ENCODE data around the gene CCDC9B. TPM values are rescaled to one million over a fixed set of nuclear protein-coding genes. Genes with fewer than 3 reads are reported as not detected.

CCDC9B gene
- total RNA-seq, 2 experiments from 2014 or later: 1.4 to 2.3 TPM

- intact Hi-C loops (cut with micrococcal nuclease): no loop called here
- DNase-seq: no peak
- Mint-ChIP-seq H3K4me1 (ENCODE audit: low read depth) (peaks cover 36% of the 10 kb centered on the region), H3K4me3 (no peak overlapping the region), H3K27me3 (no peaks in the 10 kb centered on the region), H3K27ac (no peak overlapping the region), H3K36me3 (ENCODE audit: low read depth) (peaks cover 30% of the 10 kb centered on the region), H3K9me3 (no peaks in the 10 kb centered on the region)
- ChIA-PET POLR2A (interaction anchor here (1.0 kb wide), 1 partner anchor 28 kb away, joined by 3 read pairs; no protein-coding TSS in a partner anchor), CTCF (interaction anchor here (1.7 to 23.8 kb wide), 4 partner anchors 16 to 34 kb away, joined by 5 to 595 read pairs (median 192); partner anchors contain the start of genes CCDC9B and INAFM2)
- TF ChIP-seq CTCF (IDR thresholded peaks at IDR 0.05): no peak
- ATAC-seq: no peak
These were observed 35.5 kb downstream of the CCDC9B start for GRCh38 chr15:40305281-40305680.

GRCh38 chr15:40303576-40303975, 37.2 kb downstream of the CCDC9B start:
- DNase-seq (no peak), ATAC-seq (no peak)
- intact Hi-C loops (cut with micrococcal nuclease): no loop called here
- ChIA-PET POLR2A (no interaction called here), CTCF (interaction anchor here (0.8 to 23.8 kb wide), 4 partner anchors 17 to 268 kb away, joined by 3 to 595 read pairs (median 6); partner anchors contain the start of gene INAFM2)
- Mint-ChIP-seq H3K36me3 (ENCODE audit: low read depth) (peaks cover 42% of the 10 kb centered on the region), H3K4me1 (ENCODE audit: low read depth) (peaks cover 21% of the 10 kb centered on the region), H3K27ac (no peak overlapping the region), H3K4me3 (no peak overlapping the region), H3K27me3 (no peaks in the 10 kb centered on the region), H3K9me3 (peaks cover 1% of the 10 kb centered on the region)
- no peak for TF ChIP-seq CTCF (IDR thresholded peaks at IDR 0.05)

DNA sequence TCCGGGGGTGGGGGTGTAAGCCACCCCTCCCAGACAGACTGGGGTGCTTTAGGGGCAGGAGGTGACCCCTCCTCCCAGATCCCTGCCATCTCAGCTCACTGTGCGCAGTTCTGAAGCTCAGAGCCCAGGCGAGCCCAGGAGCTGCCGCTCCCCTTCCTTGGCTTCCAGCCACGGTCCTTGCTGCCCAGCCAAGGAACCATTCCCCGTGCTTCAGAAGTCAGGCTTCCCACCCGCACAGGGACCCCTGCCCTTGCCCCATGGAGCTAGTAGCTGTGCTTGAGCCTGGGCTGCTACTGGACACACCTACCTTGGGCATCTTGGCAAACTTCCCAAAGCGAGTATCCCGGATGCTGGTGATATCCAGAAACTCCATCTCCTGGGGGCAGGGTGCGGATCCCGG, 37.8 kb downstream of the CCDC9B start:
- Mint-ChIP-seq H3K36me3 (ENCODE audit: low read depth) (peaks cover 42% of the 10 kb centered on the region), H3K9me3 (peaks cover 1% of the 10 kb centered on the region)

GRCh38 chr15:40302288-40302886, 38.4 kb downstream of the CCDC9B start:
- peaks cover 42% of the 10 kb centered on the region for H3K36me3 Mint-ChIP-seq (ENCODE audit: low read depth)

More for the DNA sequence above, 37.8 kb downstream of the CCDC9B start:
- ChIA-PET CTCF (interaction anchor here (0.8 to 23.8 kb wide), 3 partner anchors 17 to 267 kb away, joined by 3 to 595 read pairs (median 4); no protein-coding TSS in a partner anchor), POLR2A (no interaction called here)
- Mint-ChIP-seq H3K4me3 (no peak overlapping the region), H3K27ac (no peak overlapping the region), H3K4me1 (ENCODE audit: low read depth) (peaks cover 21% of the 10 kb centered on the region), H3K27me3 (no peaks in the 10 kb centered on the region)
- intact Hi-C loops (cut with micrococcal nuclease): no loop called here
- no peak for ATAC-seq
- DNase-seq: no peak
- TF ChIP-seq CTCF (IDR thresholded peaks at IDR 0.05): no peak

More at GRCh38 chr15:40302288-40302886, 38.4 kb downstream of the CCDC9B start:
- POLR2A ChIA-PET: interaction anchor here (0.9 kb wide), 1 partner anchor 9 kb away, joined by 3 read pairs; no protein-coding TSS in a partner anchor
- Mint-ChIP-seq H3K27ac (no peak overlapping the region), H3K27me3 (no peaks in the 10 kb centered on the region), H3K4me3 (no peak overlapping the region), H3K9me3 (peaks cover 1% of the 10 kb centered on the region), H3K4me1 (ENCODE audit: low read depth) (peaks cover 21% of the 10 kb centered on the region)
- DNase-seq: no peak
- TF ChIP-seq CTCF (IDR thresholded peaks at IDR 0.05): no peak
- ATAC-seq: no peak
- intact Hi-C loops (cut with micrococcal nuclease): no loop called here
- CTCF ChIA-PET: interaction anchor here (1.8 to 23.8 kb wide), 3 partner anchors 8 to 29 kb away, joined by 5 to 595 read pairs (median 11); no protein-coding TSS in a partner anchor

Measured in activated CD8-positive, alpha-beta T cell treated with anti-CD3 and anti-CD28 coated beads for 36 hours (primary cell).